Activated gamma-delta T cell treated with anti-CD3 and anti-CD28 coated beads, Interleukin-2, amount 50 U/mL, for 16 hours (primary cell): ENCODE results near the gene PHOSPHO1.
A peak's percentile ranks its signal among the peaks of the same experiment; 100 is the strongest.

Source experiments
- DNase-seq: peaks from one replicate; pipeline ENCODE4 v3.0.0-alpha.2; 2020; ENCODE audit warnings: low read depth

The PHOSPHO1 gene

DNA sequence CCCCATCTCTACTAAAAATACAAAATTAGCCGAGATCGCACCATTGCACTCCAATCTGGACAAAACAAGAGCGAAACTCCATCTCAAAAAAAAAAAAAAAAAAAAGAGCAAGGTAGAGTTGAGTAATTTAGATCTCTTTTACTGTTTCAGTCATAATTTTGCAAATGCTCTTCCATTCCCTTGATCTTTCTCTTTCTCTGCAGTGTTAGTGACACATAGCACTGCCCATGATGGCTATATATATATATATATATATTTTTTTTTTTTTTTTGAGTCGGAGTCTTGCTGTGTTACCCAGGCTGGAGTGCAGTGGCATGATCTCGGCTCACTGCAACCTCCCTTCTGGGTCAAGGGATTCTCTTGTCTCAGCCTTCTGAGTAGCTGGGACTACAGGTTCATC is 12.2 kb upstream of the PHOSPHO1 start:
- DNase-seq: no peak

DNA sequence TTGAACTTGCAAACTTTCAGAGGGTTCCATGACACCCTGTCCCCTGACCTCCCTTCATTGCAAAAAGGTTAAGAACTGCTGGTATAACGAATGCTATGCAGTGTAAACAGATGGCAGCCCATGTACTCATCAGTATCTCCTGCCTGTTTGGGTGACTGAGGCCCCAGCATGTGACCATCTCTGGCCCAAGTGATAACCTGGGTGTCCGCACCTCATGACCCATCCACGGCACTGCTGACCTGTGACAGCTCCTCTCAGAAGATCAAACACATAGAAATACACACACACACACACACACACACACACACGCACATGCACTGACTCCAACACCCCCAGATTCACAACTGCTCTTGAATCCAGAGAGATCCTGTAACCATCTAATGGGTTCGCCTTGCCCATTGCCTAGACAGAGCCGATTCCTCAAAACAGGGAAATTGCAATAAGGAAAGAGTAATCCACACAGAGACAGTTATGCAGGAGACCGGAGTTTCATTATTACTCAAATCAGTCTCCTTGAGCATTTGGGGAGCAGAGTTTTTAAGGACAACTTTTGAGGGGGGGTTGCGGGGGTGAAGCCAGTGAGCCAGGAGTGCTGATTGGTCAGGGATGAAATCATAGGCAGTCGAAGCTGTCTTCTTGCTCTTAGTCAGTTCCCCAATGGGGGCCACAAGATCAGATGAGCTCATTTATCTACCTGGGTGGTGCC is 11.3 kb upstream of the PHOSPHO1 start:
- no peak for DNase-seq

DNA sequence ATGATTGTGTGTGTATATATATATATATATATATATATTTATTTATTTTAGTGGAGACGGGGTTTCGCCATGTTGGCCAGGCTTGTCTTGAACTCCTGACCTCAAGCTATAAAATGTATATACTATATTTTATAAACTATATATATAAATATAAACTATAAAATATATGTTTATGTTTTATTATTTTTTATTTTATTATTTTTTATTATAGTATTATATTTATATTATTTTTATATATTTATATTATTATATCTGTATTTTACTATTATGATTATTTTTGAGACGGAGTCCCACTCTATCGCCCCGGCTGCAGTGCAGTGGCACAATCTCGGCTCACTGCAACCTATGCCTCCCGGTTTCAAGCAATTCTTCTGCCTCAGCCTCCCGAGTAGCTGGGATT is 10.5 kb upstream of the PHOSPHO1 start:
- DNase-seq: no peak

DNA sequence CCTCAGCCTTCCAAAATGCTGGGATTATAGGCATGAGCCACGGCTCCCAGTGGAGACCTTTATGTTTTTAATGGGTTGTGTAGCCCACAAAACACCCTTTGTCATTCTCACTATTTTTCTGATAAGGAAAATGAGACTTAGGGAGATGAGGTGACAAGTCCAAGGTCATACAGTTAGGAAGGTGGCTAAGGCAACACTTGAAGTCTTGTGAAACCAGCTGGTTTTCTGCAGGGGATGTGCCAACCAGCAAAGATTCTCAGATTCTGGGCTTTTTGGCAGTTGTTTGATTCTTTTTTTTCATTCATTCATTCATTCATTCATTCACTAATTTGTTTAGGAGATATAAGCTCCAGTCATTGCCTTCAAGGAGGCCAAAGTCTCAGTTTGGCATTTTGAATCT is 10.0 kb upstream of the PHOSPHO1 start:
- DNase-seq: no peak

DNA sequence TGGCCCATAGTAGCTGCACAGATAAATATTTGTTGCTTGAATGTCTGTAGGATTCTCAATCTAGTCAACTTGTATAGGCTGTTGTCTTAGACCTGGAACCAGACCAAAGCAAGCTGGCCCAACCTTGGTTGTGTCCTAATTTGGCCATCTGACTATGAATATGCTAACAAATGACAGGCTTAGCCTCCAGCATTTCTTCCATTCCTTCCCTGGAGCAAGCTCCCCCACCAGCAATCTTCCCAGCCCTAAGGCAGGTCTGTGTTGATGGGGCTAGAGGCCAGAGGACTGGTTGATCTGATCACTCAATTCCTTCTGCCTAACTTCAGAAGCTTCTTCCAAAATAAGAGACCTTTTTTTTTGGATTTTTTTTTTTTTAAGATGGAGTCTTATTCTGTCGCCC is 9.4 kb upstream of the PHOSPHO1 start:
- no peak for DNase-seq

DNA sequence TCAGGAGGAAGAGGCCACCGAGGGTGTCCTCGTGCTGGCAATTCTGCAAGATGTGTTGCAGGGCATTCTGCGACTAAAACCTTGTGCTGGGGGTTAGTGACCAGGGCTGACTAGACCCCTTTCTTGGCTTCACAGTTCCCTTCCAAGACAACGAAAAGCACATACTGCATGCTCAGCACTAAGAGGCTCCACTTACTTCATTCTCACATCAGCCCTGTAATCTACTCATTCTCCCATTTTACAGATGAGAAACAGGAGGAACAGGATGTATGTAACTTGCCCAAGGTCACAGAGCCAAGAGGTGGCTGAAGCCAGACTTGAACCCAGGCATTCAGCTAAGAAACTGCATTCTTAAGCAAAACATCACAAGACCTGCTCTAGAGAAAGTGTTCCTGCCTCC is 5.3 kb upstream of the PHOSPHO1 start:
- no peak for DNase-seq

DNA sequence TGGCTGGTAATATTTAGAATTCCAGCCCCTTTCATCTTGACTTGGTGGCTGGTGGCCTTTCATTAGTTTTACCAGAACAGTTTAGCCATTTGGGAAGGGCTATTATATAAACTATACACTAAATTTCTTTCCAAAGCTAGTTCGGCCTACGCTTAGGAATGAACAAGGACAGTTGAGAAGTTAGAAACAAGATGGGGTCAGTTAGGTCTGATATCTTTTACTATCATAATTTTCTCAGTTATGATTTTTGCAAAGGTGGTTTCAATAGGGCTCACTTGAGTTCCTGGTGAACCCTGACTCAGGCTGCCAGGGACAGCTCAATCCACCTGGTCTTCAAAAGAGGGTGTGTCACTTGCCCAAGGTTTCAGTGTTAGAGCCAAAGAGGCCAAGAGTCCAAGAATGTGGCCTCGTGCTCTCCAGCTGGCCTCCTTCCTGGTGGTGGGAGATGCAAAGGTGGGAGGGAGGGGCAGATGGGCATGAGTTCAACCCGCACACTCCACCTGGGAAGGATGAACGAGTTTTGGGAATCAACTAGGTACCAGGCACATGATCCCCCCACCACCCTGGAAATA is 4.0 kb upstream of the PHOSPHO1 start:
- no peak for DNase-seq

DNA sequence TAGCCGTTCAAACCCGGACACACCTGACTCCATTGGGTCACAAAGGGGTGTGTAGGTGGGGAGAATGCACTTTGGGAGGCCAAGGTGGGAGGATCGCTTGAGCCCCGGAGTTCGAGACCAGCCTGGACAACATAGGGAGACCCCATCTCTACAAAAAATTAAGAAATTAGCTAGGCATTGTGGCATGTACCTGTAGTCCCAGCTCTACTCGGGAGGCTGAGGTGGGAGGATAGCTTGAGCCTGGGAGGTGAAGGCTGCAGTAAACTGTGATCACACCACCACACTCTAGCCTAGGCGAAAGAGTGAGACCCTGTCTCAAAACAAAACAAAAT is 942 bp upstream of the PHOSPHO1 start:
- no peak for DNase-seq

DNA sequence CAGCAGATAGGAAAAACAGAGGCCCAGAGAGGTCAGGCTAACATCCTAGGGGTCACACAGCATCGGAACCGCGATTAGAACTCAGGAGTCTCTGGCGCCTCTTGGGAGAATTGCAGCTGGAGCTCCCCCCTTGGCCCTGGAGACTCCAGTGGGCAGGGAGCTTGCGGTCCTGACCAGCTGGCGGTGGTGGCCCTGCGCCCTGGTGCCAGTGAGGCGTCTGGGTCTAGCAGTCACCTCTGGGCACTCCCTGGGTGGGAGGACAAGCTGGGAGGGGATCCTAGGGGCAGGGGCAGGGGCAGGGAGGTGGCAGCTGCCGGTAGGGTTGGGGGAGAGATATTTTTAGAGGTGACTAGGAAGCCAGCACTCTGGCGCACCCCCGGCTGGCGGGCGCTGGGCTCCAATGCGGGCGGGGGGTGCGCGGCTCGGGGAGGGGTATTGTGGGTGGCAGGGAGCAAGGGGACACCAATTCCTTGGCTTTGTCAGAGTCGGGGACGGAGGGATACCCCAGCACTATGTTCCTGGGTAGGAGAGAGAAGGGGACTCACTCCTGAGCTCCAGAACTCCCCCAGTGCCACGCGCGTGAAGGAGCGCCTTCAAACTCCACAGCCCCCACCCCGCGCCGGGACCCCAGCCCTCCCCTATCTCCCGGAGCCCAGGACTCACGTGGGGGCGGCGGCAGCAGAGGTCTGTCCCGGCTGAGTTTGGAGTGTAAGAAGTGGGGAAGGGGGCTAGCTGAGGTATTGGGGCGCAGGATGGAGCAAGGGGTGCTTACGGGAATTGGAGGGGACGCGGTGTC is 584 bp downstream of the PHOSPHO1 start:
- DNase-seq: no peak

DNA sequence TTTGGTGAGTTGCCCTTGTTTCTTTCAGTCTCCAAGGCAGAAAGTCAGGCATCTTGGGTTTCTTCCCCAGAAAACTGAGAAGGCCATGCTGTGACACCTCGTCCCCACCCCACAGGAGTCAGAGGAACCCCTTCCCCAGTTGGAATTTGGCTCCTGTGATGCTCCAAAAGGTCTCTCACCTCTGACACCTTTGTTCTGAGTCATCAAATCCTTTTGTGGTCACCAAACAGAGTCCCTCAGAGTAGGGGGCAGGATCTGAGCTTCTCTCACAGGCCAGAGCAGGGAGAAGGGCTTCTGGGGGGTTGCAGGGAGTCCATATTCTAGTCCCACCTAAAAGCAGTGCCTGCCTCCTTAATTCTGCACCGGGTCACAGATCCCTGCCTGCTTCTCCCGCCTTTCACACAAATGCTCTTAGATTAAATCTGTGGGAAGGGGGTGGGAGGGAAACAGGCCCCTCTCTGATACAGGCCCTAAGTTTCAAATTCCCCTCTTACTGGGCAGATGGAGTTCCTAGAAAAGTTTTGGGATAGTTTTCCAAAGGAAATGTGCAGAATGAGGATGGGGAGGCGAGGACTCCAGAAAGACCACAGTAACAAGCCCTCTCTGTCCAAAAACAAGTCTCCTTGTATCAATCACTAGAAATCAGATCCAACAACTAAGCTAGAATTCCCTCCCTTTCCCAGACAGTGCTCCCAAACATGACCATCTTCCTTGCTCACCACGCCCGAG is 1.3 kb downstream of the PHOSPHO1 start:
- DNase-seq: no peak

DNA sequence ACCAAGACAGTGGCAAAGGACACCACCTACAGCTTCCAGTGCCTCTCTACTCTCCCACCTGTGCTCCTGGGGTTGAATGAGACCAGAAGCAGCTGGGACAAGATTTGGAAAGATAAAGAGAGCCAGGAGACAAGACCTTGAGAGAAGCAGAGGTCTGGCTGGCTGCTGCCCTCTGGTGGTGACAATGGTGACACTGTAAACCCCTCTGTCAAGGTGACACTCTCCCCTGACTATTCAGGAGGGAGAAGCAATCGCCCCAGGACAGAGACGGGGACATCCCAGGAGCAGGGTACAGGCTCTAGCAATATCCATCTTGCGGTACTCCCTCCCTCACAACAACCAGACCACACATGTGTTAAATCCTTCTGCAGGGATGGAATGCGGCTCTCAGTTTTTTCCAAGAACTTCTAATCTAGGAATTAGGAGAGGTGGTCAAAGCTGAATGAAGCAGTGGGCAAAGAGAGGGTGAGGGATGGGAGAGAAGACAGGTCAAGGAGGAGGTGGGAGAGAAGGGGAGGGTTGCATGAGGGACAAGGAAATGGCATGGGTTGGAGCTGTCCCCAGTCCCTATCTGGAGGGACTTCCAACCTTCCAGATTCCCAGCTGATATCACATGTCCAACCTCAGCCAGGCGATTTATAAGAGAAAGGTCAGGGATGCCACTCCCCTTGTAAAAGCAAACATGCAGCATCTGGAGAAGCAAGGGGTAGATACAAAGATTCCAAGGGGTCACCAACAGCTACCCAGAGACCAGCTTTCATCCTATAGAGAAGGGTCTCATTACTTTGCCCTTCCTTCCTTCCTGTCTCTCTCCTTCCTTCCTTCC is 2.9 kb downstream of the PHOSPHO1 start:
- peak; percentile 75 for DNase-seq

DNA sequence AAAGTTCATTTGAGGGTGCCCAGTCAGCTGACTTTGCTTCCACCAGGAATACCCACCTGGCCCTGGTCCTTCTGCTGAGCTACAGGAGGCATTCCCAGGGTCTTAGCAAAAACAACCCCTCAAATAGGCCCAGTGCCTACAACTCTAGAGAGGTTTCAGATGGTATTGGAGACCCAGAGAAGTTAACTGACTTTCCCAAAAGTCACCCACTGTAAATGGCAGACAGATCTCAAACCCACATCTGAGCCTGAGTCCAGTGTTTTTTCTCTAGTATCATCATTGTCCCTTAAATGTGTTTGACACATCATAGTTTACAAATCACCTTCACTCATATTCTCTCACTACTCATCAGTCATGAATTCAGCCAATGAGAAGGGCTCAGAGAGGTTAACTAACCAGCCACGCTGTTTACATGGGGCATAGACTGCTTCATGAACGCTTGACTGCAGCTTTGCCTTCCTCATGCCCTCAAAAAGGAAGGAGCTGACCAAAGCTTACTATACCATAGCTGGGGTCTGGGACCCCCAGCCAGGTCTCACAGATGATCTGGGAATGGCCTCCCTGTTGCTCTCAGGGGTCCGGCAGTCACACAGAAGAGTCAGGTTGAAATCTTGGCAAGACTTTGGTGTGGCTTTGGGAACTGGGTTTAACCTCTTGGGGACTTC is 3.7 kb downstream of the PHOSPHO1 start:
- DNase-seq: no peak

DNA sequence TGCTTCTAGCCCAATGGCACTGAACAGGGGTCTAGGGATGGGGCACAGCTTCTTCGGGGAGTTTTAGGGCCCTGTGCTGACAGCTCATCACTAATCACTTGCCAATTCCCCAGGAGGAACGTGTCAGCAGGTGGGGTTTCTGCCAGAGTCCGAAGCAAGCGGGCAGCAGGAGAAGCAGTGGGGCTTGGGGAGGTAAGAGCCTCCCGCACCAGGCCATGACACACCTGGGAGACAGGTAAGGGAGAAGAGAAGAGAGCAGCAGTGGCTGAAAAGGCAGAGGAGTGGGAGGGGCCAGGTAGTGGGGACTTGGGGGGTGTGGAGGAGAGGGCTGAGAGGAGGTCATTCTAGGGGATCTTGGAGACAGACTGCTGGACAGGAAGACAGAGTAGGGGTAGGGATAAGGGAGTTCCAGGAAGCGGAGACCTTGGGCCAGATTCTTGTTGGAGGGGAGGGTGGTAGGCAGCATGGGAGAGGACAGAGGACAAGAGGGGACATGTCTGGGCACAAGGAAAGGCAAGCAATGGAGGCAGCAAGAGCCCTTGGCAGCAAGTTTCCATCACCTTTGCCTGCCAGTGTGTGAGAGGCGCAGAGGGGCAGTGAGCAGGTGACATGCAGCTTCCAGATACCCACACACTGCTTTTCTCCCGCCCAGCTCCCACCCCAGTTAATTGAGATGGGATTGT is 4.9 kb downstream of the PHOSPHO1 start:
- no peak for DNase-seq

DNA sequence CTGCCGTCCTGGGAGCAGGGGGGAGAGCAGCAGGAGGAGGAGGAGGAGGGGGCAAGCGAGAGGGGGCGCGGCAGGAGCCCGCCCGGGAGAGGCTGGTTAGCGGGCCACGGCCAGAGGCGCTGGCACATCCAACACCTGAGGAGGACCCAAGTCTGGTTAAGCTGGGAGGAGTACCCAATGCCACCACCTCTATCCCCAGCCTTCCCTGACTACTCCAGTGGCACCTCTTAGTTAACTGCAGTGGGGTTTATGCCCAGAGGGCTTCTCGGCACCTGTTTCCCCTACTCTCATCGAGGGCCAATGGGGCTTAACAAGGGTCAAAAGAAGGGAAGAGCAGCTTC is 5.6 kb downstream of the PHOSPHO1 start:
- no peak for DNase-seq

DNA sequence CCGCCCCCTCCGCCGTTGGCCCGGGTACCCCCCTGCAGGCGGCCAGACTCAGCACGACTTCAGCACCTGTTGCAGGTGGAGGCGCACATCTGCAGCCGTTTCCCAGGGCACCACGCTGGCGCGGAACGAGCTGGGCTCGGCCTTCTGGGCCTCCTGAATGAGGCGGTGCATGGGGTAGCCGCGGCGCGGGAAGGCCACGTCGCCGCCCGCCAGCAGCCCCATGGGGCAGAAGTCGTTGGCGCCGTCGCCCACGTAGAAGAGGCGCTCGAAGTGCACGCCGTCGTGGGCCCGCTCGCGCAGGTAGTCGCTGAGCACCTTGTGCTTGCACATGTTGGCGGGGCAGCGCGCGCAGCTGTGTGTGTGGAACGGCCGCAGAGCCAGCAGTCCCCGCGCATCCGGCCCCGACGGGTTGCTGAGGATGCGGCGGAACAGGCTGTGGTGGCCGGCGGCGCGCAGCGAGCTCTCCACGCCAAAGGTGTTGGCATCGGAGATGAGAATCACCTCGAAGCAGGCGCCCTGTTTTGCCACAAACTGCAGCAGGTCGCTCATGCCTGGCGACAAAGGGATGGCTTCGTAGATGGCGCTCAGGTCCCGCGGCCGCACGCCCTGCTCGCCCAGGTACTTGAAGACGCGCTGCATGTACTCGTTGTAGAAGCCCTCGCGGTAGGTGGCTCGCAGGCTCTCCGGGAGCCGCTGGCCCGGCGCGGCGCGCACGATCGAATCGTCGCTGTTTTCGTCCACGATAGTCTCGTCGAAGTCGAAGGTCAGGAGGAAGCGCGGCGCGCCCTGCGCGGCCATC is 6.2 kb downstream of the PHOSPHO1 start:
- DNase-seq: no peak

DNA sequence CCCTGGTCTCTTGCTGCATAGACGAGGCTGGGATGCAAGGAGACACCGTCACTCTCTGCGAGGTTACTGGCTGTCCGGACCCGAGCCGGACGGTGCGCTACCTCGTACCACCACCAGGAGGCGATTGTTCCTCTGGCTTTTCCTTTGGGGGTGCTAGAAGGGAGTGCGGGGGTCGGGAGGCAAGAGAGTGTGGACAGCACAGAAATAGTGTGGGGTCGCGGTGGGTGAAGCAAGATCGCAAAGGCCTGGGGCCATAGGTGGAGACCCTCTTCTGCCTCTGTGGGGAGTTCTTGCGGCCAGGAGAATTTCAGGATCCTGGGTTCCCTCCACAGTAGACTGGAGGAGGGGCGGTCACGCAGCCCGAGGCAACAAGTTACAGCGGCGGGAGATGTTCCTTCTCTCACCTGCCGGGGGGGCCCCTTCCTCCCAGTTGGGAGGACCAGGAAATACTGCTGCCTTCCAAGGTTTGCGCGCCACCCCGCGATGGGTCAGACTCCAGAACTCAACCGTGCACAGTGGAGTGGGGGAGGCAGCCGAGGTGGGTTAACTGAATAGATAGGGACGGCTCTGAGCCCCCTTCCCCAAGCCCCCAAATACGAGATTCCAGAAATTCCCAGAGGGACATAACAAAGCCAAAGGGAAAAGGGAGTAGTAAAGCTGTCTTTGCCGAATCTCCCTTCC is 6.9 kb downstream of the PHOSPHO1 start:
- peak; percentile 52 for DNase-seq

DNA sequence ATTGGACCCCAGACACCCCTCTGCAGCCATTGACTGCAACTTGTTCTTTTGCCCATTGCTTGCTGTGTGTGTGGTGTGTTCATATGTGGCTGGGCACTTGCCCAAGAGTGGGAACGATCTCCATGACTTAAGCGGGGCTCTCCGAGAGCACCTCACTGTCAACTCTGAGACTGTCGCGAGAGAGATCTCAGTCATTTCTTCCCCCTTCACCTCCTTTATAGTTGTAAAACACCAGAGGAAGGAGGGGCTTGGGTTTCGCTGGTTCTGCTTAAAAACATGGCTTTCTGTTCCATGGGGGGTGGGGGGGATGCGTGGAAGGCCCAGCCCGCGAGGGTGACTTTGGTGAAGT is 7.4 kb downstream of the PHOSPHO1 start:
- no peak for DNase-seq

DNA sequence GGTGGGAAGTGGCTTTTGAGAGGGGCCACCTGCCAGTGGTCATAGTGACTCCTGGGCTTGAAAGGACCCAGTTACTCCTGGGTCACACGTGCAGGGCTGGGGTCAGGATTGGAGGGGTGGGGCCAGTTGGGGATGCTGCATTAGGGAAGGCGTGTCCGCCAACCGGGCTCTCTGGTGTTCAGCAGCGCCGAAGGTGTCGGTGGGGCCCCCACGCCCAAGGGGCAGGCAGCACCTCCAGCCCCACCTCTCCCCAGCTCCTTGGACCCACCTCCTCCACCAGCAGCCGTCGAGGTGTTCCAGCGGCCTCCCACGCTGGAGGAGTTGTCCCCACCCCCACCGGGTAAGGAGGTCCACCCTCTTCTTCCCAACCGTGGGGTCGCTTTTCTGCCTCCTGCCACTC is 10.6 kb downstream of the PHOSPHO1 start:
- DNase-seq: no peak
